ENCODE data around the gene OGFOD2.
"Not testable (repeated sequence)": the region's sequence is repeated elsewhere in the genome, so short reads cannot be mapped to it uniquely, and the experiment has no call there.

The OGFOD2 gene

DNA sequence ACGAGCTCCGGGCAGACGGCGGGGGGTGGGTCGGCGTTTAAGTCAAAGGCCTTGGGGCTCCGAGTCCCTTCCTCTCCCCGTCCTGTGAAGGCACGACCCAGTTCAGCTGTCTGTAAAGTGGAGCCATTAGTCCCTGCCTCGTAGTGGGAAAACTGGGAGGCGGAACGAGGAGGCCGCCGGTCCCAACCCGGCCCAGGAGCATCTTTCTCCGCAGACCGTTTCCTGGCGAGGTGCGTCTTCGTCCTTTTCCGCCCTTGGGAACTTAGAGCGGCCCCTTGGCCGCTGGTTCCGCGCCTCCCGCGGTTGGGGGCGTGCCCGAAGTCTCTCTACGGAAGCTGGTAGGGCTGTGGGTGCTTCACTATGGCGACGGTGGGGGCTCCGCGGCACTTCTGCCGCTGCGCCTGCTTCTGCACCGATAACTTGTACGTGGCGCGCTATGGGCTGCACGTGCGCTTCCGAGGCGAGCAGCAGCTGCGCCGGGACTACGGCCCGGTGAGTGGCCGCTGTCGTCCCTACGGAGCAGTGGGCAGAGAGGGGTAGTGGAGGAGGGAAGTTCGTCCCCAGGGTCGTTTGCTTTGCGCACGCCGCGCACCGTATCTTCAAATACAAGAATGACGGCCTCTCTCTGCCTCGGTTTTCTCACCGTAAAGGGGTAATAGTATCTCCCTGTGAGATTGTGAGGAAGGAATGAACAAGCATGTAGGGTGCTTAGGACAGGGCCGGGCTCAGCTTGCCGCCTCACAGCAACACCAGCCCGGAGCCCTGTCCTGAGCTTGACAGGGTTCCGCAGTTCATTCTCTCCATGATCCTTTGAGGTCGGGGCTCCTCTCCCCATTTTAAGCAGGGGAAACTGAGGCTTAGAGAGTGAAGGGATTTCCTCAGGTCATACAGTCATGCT lies at the start of gene OGFOD2:
Gene OGFOD2 (plus strand): TSS at position 353 of the 898 bp plus-strand sequence. CDS start 8 bp downstream, at position 361.
- DNase-seq (ENCODE audit: low spot score): peak; percentile 91

DNA sequence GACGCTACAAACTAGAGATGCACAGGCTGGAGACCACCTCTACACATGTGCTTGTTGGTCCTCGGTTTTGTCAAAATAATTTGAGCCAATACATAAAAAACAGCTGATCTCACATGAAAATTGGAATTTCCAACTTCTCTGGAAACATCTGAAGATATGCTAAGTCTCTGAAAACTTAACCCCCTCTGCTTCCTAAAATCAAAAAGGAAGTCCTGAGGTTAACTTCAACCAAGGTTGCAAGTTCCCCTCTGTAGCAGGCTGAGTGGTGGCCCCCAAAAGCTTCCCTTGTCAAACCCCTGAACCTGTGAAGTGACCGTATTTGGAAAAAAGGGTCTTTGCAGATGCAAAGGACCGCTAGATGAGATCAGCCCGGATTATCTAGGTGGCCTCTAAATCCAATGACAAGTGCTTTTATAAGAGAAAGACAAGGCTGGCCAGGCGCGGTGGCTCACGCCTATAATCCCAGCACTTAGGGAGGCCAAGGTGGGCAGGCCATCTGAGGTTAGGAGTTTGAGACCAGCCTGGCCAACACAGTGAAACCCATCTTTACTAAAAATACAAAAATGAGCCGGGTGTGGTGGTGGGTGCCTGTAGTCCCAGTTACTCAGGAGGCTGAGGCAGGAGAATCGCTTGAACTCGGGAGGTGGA lies 47.2 kb upstream of the OGFOD2 start:
- no peak for DNase-seq (ENCODE audit: low spot score)

DNA sequence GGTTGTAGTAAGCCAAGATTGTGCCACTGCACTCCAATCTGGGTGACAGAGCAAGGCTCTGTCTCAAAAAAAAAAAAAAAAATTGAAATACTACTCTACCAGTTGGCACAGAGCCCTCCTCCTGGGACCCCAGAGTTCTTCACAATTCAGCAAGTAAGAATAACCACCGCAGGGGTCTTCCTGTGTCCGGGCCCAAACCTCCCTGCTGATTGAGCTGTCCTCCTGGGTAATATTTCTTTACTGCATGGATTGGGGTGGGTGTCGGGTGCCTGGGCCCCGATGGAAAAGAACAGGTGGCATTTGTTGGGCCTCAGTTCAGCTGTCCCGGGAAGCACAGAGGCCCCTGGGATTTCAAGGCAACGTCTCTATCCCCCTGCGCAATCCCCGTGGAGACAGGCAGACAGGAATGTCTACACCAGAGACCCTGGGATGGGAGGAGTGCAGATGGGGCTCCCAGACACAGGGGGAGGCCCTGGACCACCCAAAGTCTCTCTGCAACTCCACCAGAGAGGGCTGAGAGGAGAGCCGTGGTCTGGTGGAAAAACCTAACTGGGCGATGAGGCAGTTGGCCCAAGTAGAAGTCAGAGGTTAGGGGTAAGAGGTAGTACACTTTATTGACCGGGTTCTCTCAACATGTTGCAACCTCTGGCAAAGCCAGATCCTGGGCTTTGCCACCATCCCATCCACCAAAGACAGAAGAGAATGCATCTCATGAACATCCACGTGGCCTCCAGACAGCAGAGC lies 46.5 kb upstream of the OGFOD2 start:
- DNase-seq (ENCODE audit: low spot score): no peak

DNA sequence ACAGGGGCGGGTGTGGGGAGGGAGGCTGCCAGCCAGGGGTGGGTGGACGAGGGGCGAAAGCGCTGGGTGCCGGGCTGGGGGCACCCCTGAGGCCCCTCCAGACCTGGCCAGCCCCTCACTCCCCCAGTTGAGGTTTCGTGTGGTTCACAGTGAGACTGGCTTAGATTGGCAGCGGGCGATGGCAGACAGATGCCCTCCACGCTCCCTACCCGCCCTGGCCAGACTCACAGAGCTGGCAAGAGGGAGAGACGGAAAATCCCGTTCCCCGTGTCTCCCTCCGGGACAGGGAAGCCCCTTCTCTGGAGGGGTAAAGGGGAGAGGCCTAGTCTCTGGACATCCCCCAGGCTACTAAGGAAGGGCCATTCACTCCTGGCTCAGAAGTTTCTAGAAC lies 45.9 kb upstream of the OGFOD2 start:
- peak; percentile 7 for DNase-seq (ENCODE audit: low spot score)

DNA sequence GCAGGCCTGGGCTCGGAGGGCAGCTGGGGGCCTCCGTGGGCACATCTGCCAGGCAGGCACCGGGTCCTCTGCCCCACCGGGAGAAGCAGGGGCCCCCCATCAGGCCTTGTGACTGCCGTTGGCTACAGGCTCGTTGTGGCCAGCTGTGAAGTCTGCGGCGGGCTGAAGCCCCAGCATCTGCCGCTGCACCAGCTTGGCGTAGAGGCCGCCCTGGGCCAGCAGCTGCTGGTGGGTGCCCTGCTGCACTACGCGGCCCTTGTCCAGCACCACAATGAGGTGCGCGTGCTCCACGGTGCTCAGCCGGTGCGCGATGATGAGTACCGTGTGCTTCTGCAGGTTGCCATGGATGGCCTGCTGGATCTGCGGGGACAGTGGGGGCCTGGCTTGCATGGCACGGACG lies 45.2 kb upstream of the OGFOD2 start:
- no peak for DNase-seq (ENCODE audit: low spot score)

DNA sequence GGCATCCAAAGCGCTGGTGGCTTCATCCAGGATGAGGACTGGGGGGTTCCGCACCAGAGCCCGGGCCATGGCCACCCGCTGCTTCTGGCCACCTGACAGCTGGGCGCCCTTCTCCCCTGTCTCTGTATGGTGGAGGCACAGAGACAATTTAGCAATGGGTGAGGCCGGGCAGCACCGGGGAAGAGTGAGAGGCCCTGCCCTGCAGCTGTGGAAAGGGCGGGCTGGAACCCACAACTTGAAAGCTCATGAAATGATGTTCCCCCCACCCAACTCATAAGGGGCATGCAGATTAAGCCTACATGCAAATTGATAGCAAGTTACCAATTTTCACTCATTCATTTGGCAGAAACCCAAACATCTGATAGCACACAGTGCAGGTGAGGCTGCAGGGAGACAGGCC lies 42.8 kb upstream of the OGFOD2 start:
- DNase-seq (ENCODE audit: low spot score): no peak

DNA sequence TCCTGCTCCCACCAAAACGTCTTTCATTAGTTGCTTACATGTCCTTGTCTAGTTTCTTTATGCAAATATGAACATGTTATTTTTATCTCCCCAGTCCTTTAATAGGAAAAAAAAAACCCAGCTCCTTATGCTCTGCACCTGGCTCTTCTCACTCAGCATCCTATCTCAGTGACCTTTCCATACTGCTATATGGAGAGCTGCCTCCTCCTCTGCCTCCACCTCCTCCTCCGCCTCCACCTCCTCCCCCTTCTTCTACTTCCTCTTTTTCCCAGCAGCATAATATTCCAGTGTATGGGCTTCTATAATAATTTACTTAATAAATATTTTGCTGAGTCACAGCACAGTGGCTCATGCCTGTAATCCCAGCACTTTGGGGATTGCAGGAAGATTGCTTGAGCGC lies 40.3 kb upstream of the OGFOD2 start:
- no peak for DNase-seq (ENCODE audit: low spot score)

DNA sequence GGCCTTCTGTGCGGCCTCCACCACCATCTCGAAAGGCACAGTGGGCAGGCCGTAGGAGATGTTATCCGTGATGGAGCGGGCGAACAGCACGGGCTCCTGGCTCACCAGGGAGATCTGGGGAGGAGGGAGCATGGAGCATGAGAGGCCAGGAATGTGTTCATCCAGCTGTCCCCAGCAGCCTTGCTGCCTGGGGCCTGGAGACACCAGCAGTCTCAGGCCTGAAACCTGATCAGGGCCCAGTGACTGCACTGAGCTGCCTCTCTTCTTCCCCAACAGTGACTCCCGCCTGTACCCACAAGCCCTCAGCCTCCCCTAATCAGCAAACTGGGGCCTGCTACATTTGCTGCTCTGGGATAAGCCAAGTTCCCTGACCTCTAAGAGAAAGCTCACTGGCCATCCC lies 39.7 kb upstream of the OGFOD2 start:
- no peak for DNase-seq (ENCODE audit: low spot score)

DNA sequence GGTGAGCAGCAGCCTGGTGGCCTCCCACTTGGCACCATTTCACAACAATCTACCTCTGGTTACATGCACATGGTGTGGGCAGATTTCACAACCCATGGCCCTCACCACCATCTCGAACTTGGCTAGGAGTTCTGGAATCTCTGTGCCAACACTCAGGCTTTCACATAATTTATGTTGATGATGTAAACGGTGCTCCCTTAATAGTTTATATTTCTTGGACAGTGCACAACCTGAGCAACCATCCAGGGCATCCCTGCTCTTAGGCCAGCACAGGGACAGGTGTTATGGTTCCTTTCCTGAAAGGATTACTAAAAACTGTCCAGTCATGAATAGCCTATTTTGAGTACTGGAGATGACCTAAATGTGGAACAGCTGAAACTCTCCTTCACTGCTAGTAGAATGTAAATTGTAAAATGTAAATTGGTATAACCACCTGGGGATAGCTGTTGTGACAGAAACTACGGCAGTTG lies 37.4 kb upstream of the OGFOD2 start:
- no peak for DNase-seq (ENCODE audit: low spot score)

DNA sequence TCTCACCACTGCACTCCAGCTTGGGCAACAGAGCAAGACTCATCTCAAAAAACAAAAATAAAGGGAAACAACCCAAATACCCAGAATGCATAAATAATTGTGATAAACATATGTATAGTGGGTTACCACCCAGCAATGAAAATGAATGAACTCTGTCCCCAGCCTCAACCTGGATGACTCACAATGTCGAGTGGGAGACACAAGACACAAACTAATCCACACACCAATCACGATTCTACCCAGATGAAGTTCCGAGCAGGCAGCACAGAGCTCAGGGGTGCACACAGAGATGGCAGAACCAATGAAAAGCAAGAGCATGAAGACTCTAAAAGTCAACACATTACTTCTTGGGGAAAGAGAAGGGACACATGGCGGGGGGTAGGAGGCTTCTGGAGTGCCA lies 35.9 kb upstream of the OGFOD2 start:
- no peak for DNase-seq (ENCODE audit: low spot score)

DNA sequence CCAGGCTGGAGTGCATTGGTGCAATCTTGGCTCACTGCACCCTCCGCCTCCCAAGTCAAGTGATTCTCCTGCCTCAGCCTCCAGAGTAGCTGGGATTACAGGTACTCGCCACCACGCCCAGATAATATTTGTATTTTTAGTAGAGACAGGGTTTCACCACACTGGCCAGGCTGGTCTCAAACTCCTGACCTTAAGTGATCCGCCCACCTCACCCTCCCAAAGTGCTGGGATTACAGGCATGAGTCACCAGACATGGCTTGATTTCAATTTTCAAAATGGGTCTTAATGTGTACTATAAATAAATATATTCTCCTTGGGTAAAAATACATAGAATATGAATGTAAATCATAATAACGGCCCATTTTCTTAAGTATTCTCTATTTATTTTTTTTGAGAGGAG lies 33.7 kb upstream of the OGFOD2 start:
- DNase-seq (ENCODE audit: low spot score): not testable (repeated sequence)

DNA sequence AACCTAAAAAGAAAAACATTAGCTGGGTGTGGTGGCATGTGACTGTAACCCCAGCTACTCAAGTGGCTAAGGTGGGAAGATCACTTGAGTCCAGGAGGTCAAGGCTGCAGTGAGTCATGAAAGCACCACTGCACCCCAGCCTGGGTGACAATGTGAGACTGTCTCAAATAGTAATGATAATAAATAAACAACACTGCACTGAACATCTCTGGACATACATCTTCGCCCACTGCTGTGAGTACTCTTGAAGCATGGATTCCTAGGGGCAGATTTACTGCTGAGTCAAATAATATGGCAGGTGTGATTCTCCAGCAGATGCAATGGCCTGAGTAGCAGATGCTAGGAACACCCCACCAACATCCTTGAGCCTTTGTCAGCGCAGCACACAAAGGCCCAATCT lies 32.4 kb upstream of the OGFOD2 start:
- no peak for DNase-seq (ENCODE audit: low spot score)

DNA sequence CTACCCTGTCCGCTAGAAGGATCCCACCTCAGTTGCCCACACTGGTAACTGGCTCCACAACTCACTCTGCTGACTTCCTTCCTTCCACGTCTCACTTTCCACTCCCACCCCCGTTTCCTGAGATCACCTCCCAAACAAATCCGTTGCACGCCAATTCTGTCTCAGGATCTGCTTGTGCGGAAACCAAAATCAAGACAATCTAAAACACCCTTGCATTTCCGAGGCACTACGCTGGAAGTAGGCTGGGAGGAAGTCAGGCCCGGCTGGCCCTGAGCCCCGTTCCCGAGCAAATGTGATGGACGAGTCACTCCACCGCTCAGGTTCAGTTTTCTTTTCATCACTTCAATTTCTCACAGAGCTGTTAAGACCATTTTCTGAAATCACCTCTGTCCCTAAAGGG lies 31.8 kb upstream of the OGFOD2 start:
- DNase-seq (ENCODE audit: low spot score): no peak

DNA sequence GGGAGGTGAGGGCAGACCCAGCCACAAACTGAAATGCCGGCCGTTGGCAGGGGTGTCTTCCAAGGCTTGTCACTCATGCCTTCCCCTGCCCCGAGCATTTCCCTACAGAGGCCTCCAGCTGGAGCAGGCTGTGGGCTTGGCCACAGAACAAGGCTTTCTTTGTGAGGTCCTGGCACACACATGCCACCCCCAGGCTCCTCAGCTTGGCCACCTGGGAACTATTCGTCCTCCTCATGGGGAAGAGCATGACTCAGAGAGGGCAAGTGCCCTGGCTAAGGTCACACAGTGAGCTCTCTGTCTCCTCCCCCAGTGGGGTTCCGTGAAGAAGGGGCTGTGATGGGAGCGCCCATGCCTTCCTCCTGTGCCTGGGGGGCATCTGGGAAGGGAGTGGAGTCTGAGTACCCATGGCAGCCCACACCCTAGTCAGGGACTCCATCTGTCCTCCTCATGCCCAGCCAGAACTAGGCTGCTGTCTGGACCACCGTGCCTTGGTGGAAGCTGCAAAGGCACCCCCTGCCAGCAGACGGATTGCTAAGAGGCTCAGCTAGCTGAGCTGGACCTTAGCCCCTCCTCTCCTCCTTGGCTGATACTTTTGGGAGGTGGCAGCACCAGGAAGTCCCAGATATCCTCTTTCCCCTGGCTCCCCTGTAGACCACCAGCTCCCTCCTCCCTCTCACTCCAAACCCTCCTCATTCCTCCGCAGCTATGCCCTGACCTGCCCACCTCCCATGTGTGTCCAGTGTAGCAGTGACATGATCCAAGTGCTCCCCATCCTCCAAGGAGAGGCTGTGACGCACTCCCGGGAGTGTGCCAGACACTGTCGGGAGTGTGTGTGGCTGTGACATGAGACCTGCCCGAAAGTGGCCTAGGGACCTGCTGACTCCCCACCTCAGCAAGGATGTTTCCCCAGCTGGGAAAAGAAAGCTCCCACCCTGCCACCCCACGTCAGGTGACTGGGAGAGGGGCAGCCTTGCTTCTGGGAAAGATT lies 30.1 kb upstream of the OGFOD2 start:
- DNase-seq (ENCODE audit: low spot score): no peak

DNA sequence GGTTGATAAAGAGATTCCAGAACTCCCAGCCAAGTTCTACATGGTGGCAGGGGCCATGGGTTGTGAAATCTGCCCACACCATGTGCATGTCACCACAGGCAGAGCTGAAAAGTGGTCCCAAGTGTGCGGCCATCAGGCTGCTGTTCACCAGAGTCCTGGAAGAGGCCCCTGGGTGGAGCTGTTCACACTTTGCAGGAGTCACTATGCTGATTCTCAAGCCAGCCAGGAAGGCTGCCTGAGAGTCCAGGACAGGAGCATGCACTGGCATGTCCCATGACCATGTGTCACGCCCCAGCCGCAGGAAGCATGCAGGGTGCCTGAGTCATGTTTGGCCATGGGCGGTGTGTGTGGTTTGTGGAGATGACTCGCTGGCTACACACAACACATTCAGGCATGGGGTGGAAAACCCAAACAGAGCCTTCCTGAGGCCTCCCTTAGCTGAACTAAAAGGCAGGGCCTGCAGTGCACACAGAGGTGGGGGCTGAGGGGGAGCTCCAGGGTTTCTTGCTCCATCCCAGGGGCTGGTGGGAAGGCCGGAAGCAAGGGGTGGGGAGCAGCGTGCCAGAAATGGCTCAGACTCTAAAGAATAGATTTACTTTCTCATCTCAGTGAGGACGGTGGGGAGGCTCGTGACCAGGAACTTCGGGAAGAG lies 28.2 kb upstream of the OGFOD2 start:
- DNase-seq (ENCODE audit: low spot score): peak; percentile 98

DNA sequence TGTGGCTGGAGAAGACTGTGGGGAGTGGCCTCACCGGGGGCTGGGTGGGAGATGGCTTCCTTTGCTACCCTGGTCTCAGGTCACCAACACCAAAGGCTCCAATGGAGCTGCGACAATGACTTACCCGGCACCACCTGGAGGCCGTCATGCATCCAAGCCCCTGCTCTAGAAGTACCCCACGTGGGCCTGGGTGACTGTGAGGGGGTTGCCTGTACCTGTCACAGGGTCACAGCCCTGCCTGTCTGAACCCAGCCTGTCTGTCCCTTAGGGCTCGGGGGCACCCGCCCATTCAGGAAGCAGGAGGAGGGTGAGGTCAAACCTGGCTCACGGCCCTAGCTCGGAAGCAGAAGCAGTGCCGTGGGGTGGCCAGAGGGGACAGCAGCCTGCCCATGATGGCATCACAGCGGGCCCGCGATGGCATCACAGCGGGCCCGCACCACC lies 27.7 kb upstream of the OGFOD2 start:
- DNase-seq (ENCODE audit: low spot score): no peak

DNA sequence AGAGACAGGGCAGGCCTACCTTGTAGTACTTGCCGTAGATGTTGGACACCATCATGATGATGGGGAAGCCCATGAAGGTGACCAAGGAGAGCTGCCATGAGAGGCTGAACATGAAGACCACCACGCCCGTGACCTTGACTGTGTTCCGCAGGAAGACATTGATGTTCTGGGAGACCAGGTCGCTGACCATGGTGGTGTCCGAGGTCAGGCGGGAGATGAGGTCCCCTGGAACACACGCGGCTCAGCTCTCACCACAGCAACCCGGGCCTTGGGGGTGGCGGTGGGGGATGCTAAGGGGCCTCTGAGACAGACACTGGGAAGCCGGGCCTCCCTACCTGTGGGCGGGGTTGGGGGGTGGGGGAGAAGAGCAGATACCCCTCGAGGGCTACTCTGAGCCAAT lies 26.4 kb upstream of the OGFOD2 start:
- DNase-seq (ENCODE audit: low spot score): no peak

DNA sequence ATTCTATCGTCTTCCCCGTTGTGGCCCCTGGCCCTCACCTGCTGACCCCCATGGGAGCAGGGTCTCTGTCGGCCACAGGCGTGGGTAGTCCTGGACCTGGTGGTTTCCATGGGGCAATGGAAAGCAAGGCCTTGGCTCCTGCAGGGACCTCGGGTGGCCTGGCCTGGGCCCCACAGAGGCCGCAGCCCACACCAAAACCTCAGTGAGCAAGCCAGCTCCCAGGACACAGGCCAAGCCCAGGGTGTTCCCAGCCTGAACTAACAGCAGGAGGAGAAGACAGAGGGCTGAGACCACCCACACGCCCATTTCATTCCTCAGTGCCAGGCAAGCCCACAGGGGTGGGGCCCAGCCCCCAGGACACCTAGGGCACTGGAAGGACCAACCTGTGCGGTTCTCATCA lies 25.6 kb upstream of the OGFOD2 start:
- no peak for DNase-seq (ENCODE audit: low spot score)

DNA sequence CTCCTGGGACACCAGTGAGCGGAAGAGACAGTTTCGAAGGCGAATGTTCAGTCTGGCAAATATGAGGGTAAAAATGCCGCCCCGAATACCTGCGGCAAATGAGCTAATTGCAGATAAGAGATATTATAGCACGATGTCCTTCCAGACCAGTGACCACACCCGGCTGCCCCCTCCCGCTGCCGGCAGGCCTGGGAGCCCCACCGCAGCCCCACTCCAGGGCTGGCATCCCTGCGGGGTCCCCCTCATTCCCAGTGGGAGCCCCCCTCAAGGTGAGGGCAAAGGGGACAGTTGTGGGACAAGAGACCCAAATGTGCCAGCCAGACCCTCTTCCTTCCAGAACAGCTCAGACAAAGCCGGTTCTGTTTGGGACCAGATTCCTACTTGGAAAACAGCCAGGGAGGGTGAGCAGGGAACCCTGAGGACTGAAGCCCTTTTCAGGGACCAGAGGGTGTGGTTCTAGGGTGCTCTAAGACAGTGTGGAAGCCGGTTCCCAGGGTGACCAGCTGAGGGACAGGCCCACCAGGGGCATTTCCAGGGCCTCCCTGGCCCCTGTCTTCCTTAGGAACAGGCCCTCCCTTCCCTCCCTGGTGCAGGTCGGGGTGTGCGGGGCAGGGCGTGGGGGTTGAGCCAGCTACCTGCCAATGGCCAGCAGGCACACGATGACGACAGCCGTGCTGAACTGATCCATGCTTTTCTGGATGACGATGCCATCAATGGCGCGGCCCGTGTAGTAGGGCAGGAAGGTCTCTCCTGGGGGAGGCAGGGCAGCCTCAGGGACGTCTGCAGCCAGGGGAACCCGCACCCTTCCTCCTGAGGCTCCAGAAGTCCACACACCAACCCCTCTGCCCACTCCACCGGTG lies 25.0 kb upstream of the OGFOD2 start:
- DNase-seq (ENCODE audit: low spot score): no peak

DNA sequence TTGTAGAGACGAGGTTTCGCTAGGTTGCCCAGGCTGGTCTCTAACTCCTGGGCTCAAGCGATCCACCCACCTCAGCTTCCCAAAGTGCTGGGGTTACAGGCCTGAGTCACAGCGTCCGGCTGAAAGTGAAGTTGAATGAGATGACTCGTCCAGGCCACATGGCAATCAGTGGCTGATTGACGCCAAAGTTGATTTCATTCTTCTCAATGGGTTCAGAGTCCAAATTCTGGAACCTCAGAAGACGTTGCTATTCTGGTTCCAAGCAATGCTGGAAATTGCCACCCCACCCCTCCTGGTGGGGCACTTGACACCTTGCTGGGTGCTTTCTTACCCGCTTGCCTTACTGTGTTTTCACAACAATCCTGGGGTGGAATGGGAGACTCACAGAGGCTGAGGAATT lies 23.6 kb upstream of the OGFOD2 start:
- no peak for DNase-seq (ENCODE audit: low spot score)
